WERI-Rb-1 (cell line): ENCODE data around the gene NCKAP5L.
"Not testable (repeated sequence)": the region's sequence is repeated elsewhere in the genome, so short reads cannot be mapped to it uniquely, and the experiment has no call there.

Experiments used
- DNase-seq: peaks from one replicate; pipeline ENCODE4 v3.0.0-alpha.2; 2020
- H3K27ac ChIP-seq: fragments of 250-450 bp; sonication (Bioruptor Pico); 2 replicates; pipeline ENCODE4 v1.5.1; 2020; ENCODE audit warnings: mild to moderate bottlenecking, moderate library complexity
- H3K27me3 ChIP-seq: fragments of 250-450 bp; sonication (Bioruptor Pico); 2 replicates; pipeline ENCODE4 v1.5.1; 2021; ENCODE audit warnings: mild to moderate bottlenecking, low read depth, moderate library complexity; ENCODE audit not compliant: insufficient read depth, severe bottlenecking
- H3K36me3 ChIP-seq: fragments of 250-450 bp; sonication (Bioruptor Pico); 2 replicates; pipeline ENCODE4 v1.5.1; 2020; ENCODE audit warnings: mild to moderate bottlenecking, moderate library complexity
- H3K4me3 ChIP-seq: 2 replicates; pipeline ENCODE4 v1.5.1; 2011; ENCODE audit warnings: low read depth, mild to moderate bottlenecking, control low read depth, low read length
- H3K9me3 ChIP-seq: fragments of 250-450 bp; sonication (Bioruptor Pico); 2 replicates; pipeline ENCODE4 v1.5.1; 2021; ENCODE audit warnings: mild to moderate bottlenecking, moderate library complexity; ENCODE audit not compliant: severe bottlenecking
- CTCF ChIP-seq: IDR thresholded peaks from 2 replicates; pipeline ENCODE4 v1.5.1; 2011; ENCODE audit warnings: low read depth, mild to moderate bottlenecking, control low read depth, inconsistent platforms, low read length

The NCKAP5L gene

DNA sequence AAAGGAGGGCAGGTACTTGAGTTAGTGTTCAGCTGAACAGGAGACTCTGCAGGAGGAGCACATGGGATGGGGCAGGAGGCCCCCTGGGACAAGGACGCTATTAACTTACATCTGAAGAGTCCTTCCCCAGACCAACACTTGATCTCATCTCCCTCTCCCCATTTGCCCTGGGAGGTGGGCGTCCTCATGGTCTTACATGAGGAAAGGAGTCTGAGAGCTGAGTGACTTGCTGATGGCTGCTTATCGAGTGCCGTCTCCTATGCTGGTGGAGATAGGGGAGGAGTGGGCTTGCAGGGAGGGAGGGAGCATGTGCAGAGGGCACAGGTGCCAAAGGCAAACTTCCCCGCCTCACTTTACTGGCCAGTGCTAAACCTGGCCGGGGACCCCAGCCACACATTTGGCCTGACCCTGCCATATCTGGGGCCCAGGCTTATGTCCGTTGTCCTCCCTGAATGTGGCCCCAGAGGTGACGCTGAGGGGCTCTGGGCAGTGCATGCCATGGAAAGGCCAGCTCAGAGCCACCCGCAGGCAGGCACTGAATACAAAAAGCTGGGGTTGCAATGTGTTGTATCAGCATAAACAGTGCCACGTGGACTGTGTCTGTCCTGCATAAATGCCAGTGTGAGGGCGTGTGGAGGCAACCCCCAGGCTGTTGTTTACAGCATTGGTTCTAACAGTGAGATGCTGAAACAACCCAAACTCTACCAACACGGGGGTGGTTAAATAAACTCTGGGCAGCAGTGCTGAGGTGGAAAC is 46.1 kb upstream of the NCKAP5L start:
- no peaks in the 10 kb centered on the region for H3K36me3 ChIP-seq
- H3K9me3 ChIP-seq = no peaks in the 10 kb centered on the region
- no peaks in the 10 kb centered on the region for H3K27me3 ChIP-seq
- no peak for TF ChIP-seq CTCF
- no peak overlapping the region for H3K27ac ChIP-seq
- no peak for DNase-seq
- H3K4me3 ChIP-seq = no peak overlapping the region

- H3K9me3 ChIP-seq = no peaks in the 10 kb centered on the region
- H3K27ac ChIP-seq = no peak overlapping the region
These were observed 45.2 kb upstream of the NCKAP5L start for GRCh38 chr12:49873361-49873934.

GRCh38 chr12:49872781-49873181 is 44.6 kb upstream of the NCKAP5L start:
- TF ChIP-seq CTCF = no peak
- Histone ChIP-seq H3K27me3 (no peaks in the 10 kb centered on the region), H3K36me3 (no peaks in the 10 kb centered on the region), H3K4me3 (no peak overlapping the region), H3K27ac (no peak overlapping the region), H3K9me3 (no peaks in the 10 kb centered on the region)
- no peak for DNase-seq

More at GRCh38 chr12:49873361-49873934, 45.2 kb upstream of the NCKAP5L start:
- H3K4me3 ChIP-seq = no peak overlapping the region
- TF ChIP-seq CTCF = no peak
- DNase-seq = no peak
- no peaks in the 10 kb centered on the region for H3K36me3 ChIP-seq
- no peaks in the 10 kb centered on the region for H3K27me3 ChIP-seq

GRCh38 chr12:49872381-49872780 is 44.2 kb upstream of the NCKAP5L start:
- Histone ChIP-seq H3K27me3 (no peaks in the 10 kb centered on the region), H3K9me3 (no peaks in the 10 kb centered on the region), H3K4me3 (no peak overlapping the region), H3K27ac (no peak overlapping the region), H3K36me3 (no peaks in the 10 kb centered on the region)
- no peak for DNase-seq
- TF ChIP-seq CTCF = no peak

GRCh38 chr12:49871811-49872251 is 43.6 kb upstream of the NCKAP5L start:
- H3K9me3 ChIP-seq, H3K27me3 ChIP-seq, H3K36me3 ChIP-seq, DNase-seq, H3K27ac ChIP-seq, H3K4me3 ChIP-seq: not testable (repeated sequence)

DNA sequence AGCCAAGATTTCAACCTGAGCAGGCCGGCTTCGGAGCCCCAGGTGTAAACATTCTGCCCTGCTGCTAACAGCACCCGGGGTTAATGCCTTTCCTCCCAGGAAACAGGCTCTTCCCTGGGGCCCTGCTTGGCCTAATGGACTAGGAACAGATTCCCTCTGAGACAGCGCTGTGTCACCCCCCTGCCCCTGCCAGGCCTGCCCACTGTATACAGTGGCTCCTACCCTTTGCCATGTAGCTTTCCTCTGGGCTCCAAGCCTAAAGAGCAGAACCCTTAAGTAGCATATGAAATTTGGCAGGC is 43.0 kb upstream of the NCKAP5L start:
- Histone ChIP-seq H3K9me3 (no peaks in the 10 kb centered on the region), H3K4me3 (no peak overlapping the region), H3K27ac (no peak overlapping the region), H3K27me3 (no peaks in the 10 kb centered on the region), H3K36me3 (no peaks in the 10 kb centered on the region)
- TF ChIP-seq CTCF = no peak
- DNase-seq = no peak
